Measurements from ENCODE around the gene VSX1.

VSX1 gene

GRCh38 chr20:25053255-25054031 is 28.5 kb downstream of the VSX1 start:
- no peak for DNase-seq (ENCODE audit: low read depth)

GRCh38 chr20:25052255-25053194 is 29.4 kb downstream of the VSX1 start:
- no peak for DNase-seq (ENCODE audit: low read depth)

GRCh38 chr20:25051386-25052155 is 30.4 kb downstream of the VSX1 start:
- DNase-seq (ENCODE audit: low read depth): no peak

GRCh38 chr20:25050501-25051350 is 31.2 kb downstream of the VSX1 start:
- DNase-seq (ENCODE audit: low read depth): no peak

GRCh38 chr20:25050082-25050481 is 31.9 kb downstream of the VSX1 start:
- no peak for DNase-seq (ENCODE audit: low read depth)

GRCh38 chr20:25049261-25050060 is 32.5 kb downstream of the VSX1 start:
- no peak for DNase-seq (ENCODE audit: low read depth)

- no peak for DNase-seq (ENCODE audit: low read depth)
Measured at GRCh38 chr20:25048519-25048952, 33.4 kb downstream of the VSX1 start.

- DNase-seq (ENCODE audit: low read depth): no peak
Measured at GRCh38 chr20:25047766-25048165, 34.2 kb downstream of the VSX1 start.

GRCh38 chr20:25046736-25047666 is 34.9 kb downstream of the VSX1 start:
- no peak for DNase-seq (ENCODE audit: low read depth)

GRCh38 chr20:25046181-25046641 is 35.7 kb downstream of the VSX1 start:
- no peak for DNase-seq (ENCODE audit: low read depth)

GRCh38 chr20:25045343-25045712 is 36.6 kb downstream of the VSX1 start:
- no peak for DNase-seq (ENCODE audit: low read depth)

- DNase-seq (ENCODE audit: low read depth): no peak
Measured at GRCh38 chr20:25044660-25045342, 37.1 kb downstream of the VSX1 start.

- DNase-seq (ENCODE audit: low read depth): no peak
Measured at GRCh38 chr20:25044261-25044560, 37.7 kb downstream of the VSX1 start.

- DNase-seq (ENCODE audit: low read depth): no peak
Measured at GRCh38 chr20:25043499-25044260, 38.3 kb downstream of the VSX1 start.

- DNase-seq (ENCODE audit: low read depth): peak; percentile 19
Measured at GRCh38 chr20:25042531-25043498, 39.1 kb downstream of the VSX1 start.

GRCh38 chr20:25041813-25042530 is 40.0 kb downstream of the VSX1 start:
- no peak for DNase-seq (ENCODE audit: low read depth)
